Thymus (tissue), 11 donors: ENCODE results near the gene EZR. TPM values are rescaled to one million over a fixed set of nuclear protein-coding genes. Genes with fewer than 3 reads are reported as not detected.
A peak's percentile ranks its signal among the peaks of the same experiment; 100 is the strongest.
"Not testable (repeated sequence)": the region's sequence is repeated elsewhere in the genome, so short reads cannot be mapped to it uniquely, and the experiment has no call there.

Experiments
- DNase-seq, 9 donors: peaks; one replicate each; pipeline ENCODE4 v3.0.0-alpha.2; 2013; ENCODE audit warnings: low spot score in 9 of 9, low read depth in 6 of 9, missing footprints in 1 of 9
- H3K27ac ChIP-seq, 2 donors: one replicate each; pipeline ENCODE4 v1.5.1; 2013; ENCODE audit warnings: control low read depth in 1 of 2, low read depth in 1 of 2, low read length in 1 of 2, mild to moderate bottlenecking in 1 of 2, moderate library complexity in 1 of 2
- H3K27me3 ChIP-seq, 2 donors: one replicate each; pipeline ENCODE4 v1.5.1; 2013; ENCODE audit warnings: low read length in 1 of 2; ENCODE audit not compliant: control insufficient read depth in 2 of 2, insufficient read depth in 1 of 2
- H3K36me3 ChIP-seq, 2 donors: one replicate each; pipeline ENCODE4 v1.5.1; 2013; ENCODE audit warnings: low read length in 1 of 2, mild to moderate bottlenecking in 1 of 2, moderate library complexity in 1 of 2; ENCODE audit not compliant: control insufficient read depth in 2 of 2, insufficient read depth in 2 of 2
- H3K4me1 ChIP-seq, 2 donors: one replicate each; pipeline ENCODE4 v1.5.1; 2013; ENCODE audit warnings: low read length in 2 of 2; ENCODE audit not compliant: control insufficient read depth in 2 of 2, insufficient read depth in 2 of 2
- H3K4me3 ChIP-seq, 2 donors: one replicate each; pipeline ENCODE4 v1.5.1; 2013; ENCODE audit warnings: low read length in 2 of 2, control low read depth in 1 of 2, mild to moderate bottlenecking in 1 of 2
- H3K9me3 ChIP-seq, 2 donors: one replicate each; pipeline ENCODE4 v1.5.1; 2013; ENCODE audit warnings: low read length in 1 of 2, mild to moderate bottlenecking in 1 of 2; ENCODE audit not compliant: control insufficient read depth in 2 of 2, insufficient read depth in 1 of 2
- WGBS: extraction: QIAGEN DNeasy Blood & Tissue Kit; methylation state at CpG from one replicate; pipeline ENCODE4 v1.1.7; 2013; 5-methylcytosine and 5-hydroxymethylcytosine counted together
- polyA plus RNA-seq: library from polyadenylated mRNA; stranded (reverse); fragments of 200-250 nt; gene quantifications from one replicate; pipeline ENCODE4 v1.2.3, GENCODE V29; 2013
- total RNA-seq: library from RNA; stranded (reverse); fragments of 120-200 nt; gene quantifications from one replicate; pipeline ENCODE4 v1.2.4, GENCODE V29; 2013
- donor health status: healthy.

Gene EZR
- total and polyA plus RNA-seq, 2 donors: 132 to 165 TPM

GRCh38 chr6:158847786-158848185, 28.6 kb upstream of the EZR start:
- DNase-seq: no peak
- Histone ChIP-seq H3K4me3 (no peak overlapping the region), H3K27me3 (no peaks in the 10 kb centered on the region), H3K4me1 (peaks cover 0 to 4% of the 10 kb centered on the region in 2 donors), H3K27ac (no peak overlapping the region), H3K9me3 (no peaks in the 10 kb centered on the region), H3K36me3 (no peaks in the 10 kb centered on the region)
- 95% methylated on average over 4 of the region's 4 CpGs for WGBS

GRCh38 chr6:158847012-158847529, 27.9 kb upstream of the EZR start:
- Histone ChIP-seq H3K36me3 (no peaks in the 10 kb centered on the region), H3K4me1 (no peaks in the 10 kb centered on the region), H3K9me3 (no peaks in the 10 kb centered on the region), H3K4me3 (no peak overlapping the region), H3K27me3 (no peaks in the 10 kb centered on the region), H3K27ac (peak overlapping the region in 1 of 2 donors; percentile 52)
- 93% methylated on average over 11 of the region's 11 CpGs for WGBS
- no peak for DNase-seq

GRCh38 chr6:158843751-158844683, 24.8 kb upstream of the EZR start:
- H3K36me3 ChIP-seq: no peaks in the 10 kb centered on the region
- H3K4me3 ChIP-seq: no peak overlapping the region
- no peaks in the 10 kb centered on the region for H3K4me1 ChIP-seq
- H3K9me3 ChIP-seq: no peaks in the 10 kb centered on the region
- WGBS: 75% methylated on average over 10 of the region's 10 CpGs
- H3K27ac ChIP-seq: no peak overlapping the region
- no peaks in the 10 kb centered on the region for H3K27me3 ChIP-seq
- no peak for DNase-seq

- no peaks in the 10 kb centered on the region for H3K9me3 ChIP-seq
Observed at GRCh38 chr6:158841358-158841757, 22.2 kb upstream of the EZR start.

GRCh38 chr6:158840465-158840864, 21.3 kb upstream of the EZR start:
- H3K27ac ChIP-seq: no peak overlapping the region
- WGBS: 100% methylated on average over 1 of the region's 1 CpG
- H3K9me3 ChIP-seq: no peaks in the 10 kb centered on the region
- peaks cover 0 to 3% of the 10 kb centered on the region in 2 donors for H3K4me1 ChIP-seq
- H3K4me3 ChIP-seq: no peak overlapping the region
- H3K36me3 ChIP-seq: no peaks in the 10 kb centered on the region
- H3K27me3 ChIP-seq: no peaks in the 10 kb centered on the region
- no peak for DNase-seq

More at GRCh38 chr6:158841358-158841757, 22.2 kb upstream of the EZR start:
- no peak for DNase-seq
- Histone ChIP-seq H3K27me3 (no peaks in the 10 kb centered on the region), H3K4me1 (no peaks in the 10 kb centered on the region), H3K4me3 (no peak overlapping the region), H3K27ac (no peak overlapping the region), H3K36me3 (no peaks in the 10 kb centered on the region)
- 75% methylated on average over 3 of the region's 3 CpGs for WGBS

- Histone ChIP-seq H3K4me3 (no peak overlapping the region), H3K27ac (no peak overlapping the region), H3K4me1 (peaks cover 0 to 3% of the 10 kb centered on the region in 2 donors), H3K9me3 (no peaks in the 10 kb centered on the region), H3K27me3 (no peaks in the 10 kb centered on the region), H3K36me3 (no peaks in the 10 kb centered on the region)
- DNase-seq: no peak
- 96% methylated on average over 5 of the region's 5 CpGs for WGBS
Observed at GRCh38 chr6:158839796-158840195, 20.6 kb upstream of the EZR start.

- WGBS: 96% methylated on average over 3 of the region's 3 CpGs
- H3K9me3 ChIP-seq, H3K4me1 ChIP-seq, DNase-seq, H3K4me3 ChIP-seq, H3K27me3 ChIP-seq, H3K36me3 ChIP-seq, H3K27ac ChIP-seq: not testable (repeated sequence)
Observed at GRCh38 chr6:158838790-158839189, 19.6 kb upstream of the EZR start.

GRCh38 chr6:158837684-158838625, 18.8 kb upstream of the EZR start:
- no peak for DNase-seq
- H3K27me3 ChIP-seq: no peaks in the 10 kb centered on the region
- no peaks in the 10 kb centered on the region for H3K36me3 ChIP-seq
- H3K27ac ChIP-seq: no peak overlapping the region
- H3K9me3 ChIP-seq: no peaks in the 10 kb centered on the region
- no peak overlapping the region for H3K4me3 ChIP-seq
- peaks cover 0 to 3% of the 10 kb centered on the region in 2 donors for H3K4me1 ChIP-seq
- WGBS: 96% methylated on average over 14 of the region's 14 CpGs
